LNCAP (cell line): ENCODE measurements around the gene NAP1L4.

Source experiments
- TF ChIP-seq, protein P1 (sequence below): fragments of 450-650 bp; IDR thresholded peaks from 2 replicates; pipeline ENCODE4 v1.5.1; 2017; ENCODE audit warnings: mild to moderate bottlenecking

The NAP1L4 gene

DNA sequence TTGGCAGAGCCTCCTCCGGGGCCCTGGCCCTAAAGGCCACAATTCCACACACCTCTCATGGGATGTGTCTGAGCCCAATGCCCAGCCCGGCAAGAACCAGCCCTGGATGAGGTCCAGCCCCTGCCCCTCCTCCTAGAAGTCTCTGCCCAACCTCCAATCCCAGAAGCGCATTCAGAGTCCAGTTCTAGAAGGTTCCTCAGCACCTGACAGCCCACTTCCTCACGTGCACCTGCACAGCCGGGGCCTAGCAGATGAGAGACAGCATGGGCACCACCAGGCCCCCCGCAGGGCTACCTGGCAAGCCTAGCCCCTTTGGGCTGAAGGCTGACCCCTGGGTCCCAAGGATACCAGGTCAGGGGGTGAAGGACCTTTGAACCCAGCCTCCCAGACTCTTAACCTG lies 95.1 kb downstream of the NAP1L4 start:
- TF ChIP-seq, protein P1, sequence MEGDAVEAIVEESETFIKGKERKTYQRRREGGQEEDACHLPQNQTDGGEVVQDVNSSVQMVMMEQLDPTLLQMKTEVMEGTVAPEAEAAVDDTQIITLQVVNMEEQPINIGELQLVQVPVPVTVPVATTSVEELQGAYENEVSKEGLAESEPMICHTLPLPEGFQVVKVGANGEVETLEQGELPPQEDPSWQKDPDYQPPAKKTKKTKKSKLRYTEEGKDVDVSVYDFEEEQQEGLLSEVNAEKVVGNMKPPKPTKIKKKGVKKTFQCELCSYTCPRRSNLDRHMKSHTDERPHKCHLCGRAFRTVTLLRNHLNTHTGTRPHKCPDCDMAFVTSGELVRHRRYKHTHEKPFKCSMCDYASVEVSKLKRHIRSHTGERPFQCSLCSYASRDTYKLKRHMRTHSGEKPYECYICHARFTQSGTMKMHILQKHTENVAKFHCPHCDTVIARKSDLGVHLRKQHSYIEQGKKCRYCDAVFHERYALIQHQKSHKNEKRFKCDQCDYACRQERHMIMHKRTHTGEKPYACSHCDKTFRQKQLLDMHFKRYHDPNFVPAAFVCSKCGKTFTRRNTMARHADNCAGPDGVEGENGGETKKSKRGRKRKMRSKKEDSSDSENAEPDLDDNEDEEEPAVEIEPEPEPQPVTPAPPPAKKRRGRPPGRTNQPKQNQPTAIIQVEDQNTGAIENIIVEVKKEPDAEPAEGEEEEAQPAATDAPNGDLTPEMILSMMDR: no peak

DNA sequence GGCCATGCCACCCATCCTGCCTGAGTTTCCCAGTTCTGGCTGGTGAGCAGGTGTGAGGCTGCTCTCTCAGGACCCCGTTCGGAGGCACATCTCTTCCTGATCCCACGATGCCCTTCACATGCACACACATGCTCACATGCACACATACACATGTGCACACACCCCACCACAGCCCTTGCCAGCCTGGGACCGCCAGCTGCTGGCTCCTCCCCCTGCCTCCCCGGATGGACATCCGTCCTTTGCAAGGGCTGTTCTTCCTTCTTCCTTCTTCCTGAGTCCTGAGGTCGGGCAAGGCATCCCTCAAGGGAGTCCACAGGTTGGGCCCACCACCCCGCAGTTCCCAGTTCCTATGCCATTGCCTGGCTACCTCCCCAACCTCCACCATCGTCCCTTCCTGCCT lies 96.1 kb downstream of the NAP1L4 start:
- TF ChIP-seq, protein P1: no peak
